ENCODE measurements around the gene YAP1. TPM values are rescaled to one million over a fixed set of nuclear protein-coding genes. Genes with fewer than 3 reads are reported as not detected.

YAP1 gene
- total and polyA plus RNA-seq, 3 donors from 2014 or later = 44.2 to 144 (median 110) TPM

DNA sequence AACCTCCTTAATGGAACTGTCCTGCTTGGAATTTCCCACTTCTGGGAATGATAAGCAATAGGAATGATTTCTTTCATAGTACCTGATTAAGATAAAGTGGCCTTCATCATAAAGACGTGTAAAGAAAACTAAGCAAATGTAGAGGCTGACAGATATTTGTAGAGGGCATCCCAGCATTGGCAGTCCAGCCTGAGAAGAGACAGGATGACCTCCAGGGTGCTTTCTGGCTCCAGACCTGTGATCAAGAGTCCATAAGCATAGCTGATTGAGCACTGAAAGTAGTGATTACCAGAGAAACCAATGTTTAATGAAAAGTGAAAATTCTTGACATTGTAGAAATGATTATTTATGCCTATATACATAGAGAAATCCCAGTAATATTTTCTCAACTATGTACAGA lies 33.6 kb downstream of the YAP1 start:
- H3K9me3 ChIP-seq = no peaks in the 10 kb centered on the region
- H3K27ac ChIP-seq = no peak overlapping the region
- no peak overlapping the region for H3K4me3 ChIP-seq
- no peak for DNase-seq
- H3K27me3 ChIP-seq = no peaks in the 10 kb centered on the region
- 50 to 71% methylated on average over 1 of the region's 1 CpG for WGBS, 2 donors
- H3K36me3 ChIP-seq (ENCODE audit: low read depth, missing control alignments) = no peaks in the 10 kb centered on the region
- intact Hi-C loops (cut with DNase I; ENCODE audit: low total_unique reads) = no loop called here
- TF ChIP-seq CTCF (IDR thresholded peaks at IDR 0.05) (no peak), POLR2A (IDR thresholded peaks at IDR 0.05) (no peak)
- H3K4me1 ChIP-seq = peaks cover 9% of the 10 kb centered on the region

GRCh38 chr11:102144357-102145355 lies 34.4 kb downstream of the YAP1 start:
- TF ChIP-seq CTCF (IDR thresholded peaks at IDR 0.05) = no peak
- TF ChIP-seq POLR2A (IDR thresholded peaks at IDR 0.05) = no peak
- H3K4me1 ChIP-seq = peaks cover 9% of the 10 kb centered on the region
- H3K36me3 ChIP-seq (ENCODE audit: low read depth, missing control alignments) = no peaks in the 10 kb centered on the region
- H3K4me3 ChIP-seq = no peak overlapping the region
- H3K27me3 ChIP-seq = no peaks in the 10 kb centered on the region
- peak; percentile 43 for DNase-seq
- H3K27ac ChIP-seq = no peak overlapping the region
- H3K9me3 ChIP-seq = no peaks in the 10 kb centered on the region
- intact Hi-C loops (cut with DNase I; ENCODE audit: low total_unique reads) = no loop called here
- 45% methylated on average over 4 of the region's 4 CpGs for WGBS, 2 donors

DNA sequence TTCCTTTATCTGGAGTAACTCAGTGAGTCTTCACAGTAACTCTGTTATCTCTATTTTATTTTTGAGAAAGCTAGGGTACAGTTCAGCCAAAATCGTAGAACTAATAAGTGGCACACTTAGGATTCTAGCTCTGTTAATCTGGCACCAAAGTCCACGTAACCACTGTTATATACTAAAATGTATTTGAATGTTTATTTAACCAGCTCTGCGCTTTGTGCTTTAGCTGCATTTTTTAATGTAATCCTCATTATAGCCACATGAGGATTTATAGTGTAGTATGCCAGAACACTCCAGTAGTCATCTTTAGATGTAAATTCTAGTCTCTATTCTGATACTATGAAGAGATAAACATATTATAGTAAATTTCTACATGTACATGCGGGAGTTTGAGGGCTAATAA lies 36.8 kb downstream of the YAP1 start:
- TF ChIP-seq POLR2A (IDR thresholded peaks at IDR 0.05) (no peak), CTCF (IDR thresholded peaks at IDR 0.05) (no peak)
- Histone ChIP-seq H3K27ac (no peak overlapping the region), H3K36me3 (ENCODE audit: low read depth, missing control alignments) (no peaks in the 10 kb centered on the region), H3K9me3 (no peaks in the 10 kb centered on the region), H3K4me3 (no peak overlapping the region), H3K27me3 (no peaks in the 10 kb centered on the region), H3K4me1 (peaks cover 9% of the 10 kb centered on the region)
- no peak for DNase-seq
- WGBS, 2 donors = 73 to 84% methylated on average over 4 of the region's 4 CpGs
- intact Hi-C loops (cut with DNase I; ENCODE audit: low total_unique reads) = no loop called here

DNA sequence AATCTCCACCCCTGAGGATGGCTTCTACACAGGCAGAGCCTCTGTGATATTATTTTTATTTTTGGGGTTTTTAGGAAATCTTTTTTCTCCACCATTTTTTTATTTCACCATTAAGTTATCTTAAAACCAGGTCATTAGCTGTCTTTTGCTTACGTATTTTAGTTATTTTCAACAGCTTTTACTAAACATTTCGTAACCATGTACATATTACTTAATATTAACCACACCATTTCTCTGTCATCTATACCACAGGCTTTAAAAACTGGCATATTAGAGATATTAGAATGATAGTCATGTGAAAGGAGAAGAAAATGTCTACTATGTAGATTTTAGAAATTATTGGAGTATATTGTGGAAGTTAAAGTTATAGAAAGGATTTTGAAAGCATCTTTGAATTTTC lies 37.4 kb downstream of the YAP1 start:
- Histone ChIP-seq H3K27ac (no peak overlapping the region), H3K4me3 (no peak overlapping the region), H3K27me3 (no peaks in the 10 kb centered on the region), H3K36me3 (ENCODE audit: low read depth, missing control alignments) (no peaks in the 10 kb centered on the region), H3K9me3 (no peaks in the 10 kb centered on the region), H3K4me1 (peaks cover 9% of the 10 kb centered on the region)
- TF ChIP-seq POLR2A (IDR thresholded peaks at IDR 0.05) (no peak), CTCF (IDR thresholded peaks at IDR 0.05) (no peak)
- DNase-seq = no peak
- intact Hi-C loops (cut with DNase I; ENCODE audit: low total_unique reads) = no loop called here
- 90 to 91% methylated on average over 2 of the region's 2 CpGs for WGBS, 2 donors
